Activated T-helper 17 cell treated with anti-CD3 and anti-CD28 coated beads, Interleukin-2, amount 50 U/mL, for 72 hours (primary cell): ENCODE measurements around the gene COLEC12. TPM values are rescaled to one million over a fixed set of nuclear protein-coding genes. Genes with fewer than 3 reads are reported as not detected.

Source experiments
- ATAC-seq: fragments of 150-1000 bp; cut with Tn5 transposase; replicated peaks from 2 replicates; pipeline ENCODE4 v1.10.0; 2021; ENCODE audit warnings: mild to moderate bottlenecking, moderate library complexity
- H3K27ac Mint-ChIP-seq: one replicate; pipeline ENCODE4 v1.8.0; 2022; ENCODE audit warnings: mixed read lengths
- H3K27me3 Mint-ChIP-seq: one replicate; pipeline ENCODE4 v1.8.0; 2022; ENCODE audit warnings: mixed read lengths
- H3K36me3 Mint-ChIP-seq: one replicate; pipeline ENCODE4 v1.8.0; 2022; ENCODE audit warnings: low read depth, mild to moderate bottlenecking, mixed read lengths
- H3K4me1 Mint-ChIP-seq: one replicate; pipeline ENCODE4 v1.8.0; 2022; ENCODE audit warnings: mixed read lengths
- H3K4me3 Mint-ChIP-seq: one replicate; pipeline ENCODE4 v1.8.0; 2022; ENCODE audit warnings: mild to moderate bottlenecking, mixed read lengths
- H3K9me3 Mint-ChIP-seq: one replicate; pipeline ENCODE4 v1.8.0; 2022; ENCODE audit warnings: mixed read lengths
- total RNA-seq, 2 donors: library from RNA; stranded (reverse); gene quantifications; one replicate each; pipeline ENCODE4 v1.2.3, GENCODE V29; 2022

The COLEC12 gene
- total RNA-seq, 2 donors from 2014 or later = not detected

- Mint-ChIP-seq H3K27ac (no peak overlapping the region), H3K36me3 (no peaks in the 10 kb centered on the region), H3K9me3 (no peaks in the 10 kb centered on the region), H3K27me3 (peaks cover 3% of the 10 kb centered on the region), H3K4me1 (no peaks in the 10 kb centered on the region), H3K4me3 (no peak overlapping the region)
- ATAC-seq = no peak
These were observed 110.7 kb downstream of the COLEC12 start for GRCh38 chr18:389658-390357.

DNA sequence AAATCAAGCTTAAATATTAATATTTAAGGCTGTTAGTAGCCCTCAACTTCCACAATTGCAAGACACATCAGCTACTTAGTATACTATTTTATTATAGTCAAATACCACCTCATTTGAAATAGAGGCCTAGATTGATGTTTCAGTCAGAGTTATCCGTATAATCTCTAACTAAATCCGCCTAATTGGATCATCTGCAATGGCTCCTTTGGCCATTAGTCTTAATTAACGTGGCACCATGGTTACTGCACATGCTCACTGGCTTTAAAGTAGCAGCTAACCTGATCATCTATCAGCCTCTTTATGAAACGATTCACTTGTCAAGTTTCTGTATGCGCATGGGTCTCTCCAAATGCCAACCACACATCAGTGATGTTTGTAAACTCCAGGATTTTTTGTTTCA is 112.3 kb downstream of the COLEC12 start:
- Mint-ChIP-seq H3K27me3 (peaks cover 11% of the 10 kb centered on the region), H3K36me3 (no peaks in the 10 kb centered on the region), H3K4me3 (no peak overlapping the region), H3K4me1 (no peaks in the 10 kb centered on the region), H3K9me3 (peaks cover 6% of the 10 kb centered on the region), H3K27ac (no peak overlapping the region)
- no peak for ATAC-seq

- ATAC-seq = no peak
- Mint-ChIP-seq H3K27ac (no peak overlapping the region), H3K27me3 (peaks cover 11% of the 10 kb centered on the region), H3K4me3 (no peak overlapping the region), H3K9me3 (peaks cover 6% of the 10 kb centered on the region), H3K4me1 (no peaks in the 10 kb centered on the region), H3K36me3 (no peaks in the 10 kb centered on the region)
These were observed 113.5 kb downstream of the COLEC12 start for GRCh38 chr18:386994-387393.

DNA sequence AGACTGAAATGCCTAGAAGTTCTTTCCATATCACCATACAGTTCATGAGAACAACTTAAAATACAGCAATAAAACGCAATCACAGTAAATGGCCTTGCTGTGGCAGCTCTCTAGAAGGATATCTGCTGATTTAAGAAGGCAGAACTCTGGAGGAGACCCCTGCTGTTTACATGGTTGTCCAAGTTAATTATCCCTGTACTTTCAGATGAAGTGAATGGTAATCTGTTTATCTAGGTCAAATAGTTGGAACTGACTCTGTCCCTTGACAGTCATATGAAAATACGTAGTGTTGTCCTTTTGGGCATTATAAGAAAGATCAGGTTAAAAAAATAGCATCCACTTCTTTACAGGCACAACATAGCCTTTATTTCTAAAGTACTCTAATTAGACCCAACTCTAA is 115.6 kb downstream of the COLEC12 start:
- no peaks in the 10 kb centered on the region for H3K36me3 Mint-ChIP-seq
- H3K4me1 Mint-ChIP-seq = no peaks in the 10 kb centered on the region
- H3K4me3 Mint-ChIP-seq = no peak overlapping the region
- peaks cover 6% of the 10 kb centered on the region for H3K9me3 Mint-ChIP-seq
- H3K27ac Mint-ChIP-seq = no peak overlapping the region
- H3K27me3 Mint-ChIP-seq = peaks cover 22% of the 10 kb centered on the region
- ATAC-seq = no peak

GRCh38 chr18:383135-383534 is 117.4 kb downstream of the COLEC12 start:
- peaks cover 6% of the 10 kb centered on the region for H3K9me3 Mint-ChIP-seq
- H3K4me3 Mint-ChIP-seq = no peak overlapping the region
- ATAC-seq = no peak
- H3K36me3 Mint-ChIP-seq = no peaks in the 10 kb centered on the region
- no peaks in the 10 kb centered on the region for H3K4me1 Mint-ChIP-seq
- no peak overlapping the region for H3K27ac Mint-ChIP-seq
- peaks cover 27% of the 10 kb centered on the region for H3K27me3 Mint-ChIP-seq

DNA sequence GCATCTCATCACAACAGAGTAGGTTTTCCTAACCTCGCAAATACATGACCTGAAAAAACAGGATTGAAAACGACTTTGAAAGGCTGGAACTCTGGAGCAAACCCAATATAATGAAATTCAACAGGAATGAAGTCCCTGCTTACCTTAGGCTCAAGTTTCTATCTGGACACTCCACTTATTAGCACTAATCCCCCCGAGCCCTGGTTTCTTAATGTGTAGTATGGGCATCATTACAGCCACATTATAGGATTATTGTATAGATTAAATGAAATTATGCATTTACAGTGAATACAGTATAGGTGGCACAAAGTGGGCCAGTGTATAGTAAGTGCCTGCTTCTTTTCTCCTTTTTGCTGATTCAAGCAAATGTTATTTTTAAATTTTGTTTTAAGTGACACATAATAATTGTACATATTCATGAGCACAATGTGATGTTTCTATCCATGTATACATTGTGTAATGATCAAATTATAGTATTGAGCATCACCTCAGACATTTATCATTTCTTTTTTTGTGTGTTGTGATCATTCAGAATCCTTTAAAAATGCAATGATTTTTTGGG is 118.0 kb downstream of the COLEC12 start:
- peaks cover 6% of the 10 kb centered on the region for H3K9me3 Mint-ChIP-seq
- no peaks in the 10 kb centered on the region for H3K36me3 Mint-ChIP-seq
- no peak for ATAC-seq
- H3K27ac Mint-ChIP-seq = no peak overlapping the region
- H3K4me3 Mint-ChIP-seq = no peak overlapping the region
- H3K27me3 Mint-ChIP-seq = peaks cover 27% of the 10 kb centered on the region
- H3K4me1 Mint-ChIP-seq = no peaks in the 10 kb centered on the region

DNA sequence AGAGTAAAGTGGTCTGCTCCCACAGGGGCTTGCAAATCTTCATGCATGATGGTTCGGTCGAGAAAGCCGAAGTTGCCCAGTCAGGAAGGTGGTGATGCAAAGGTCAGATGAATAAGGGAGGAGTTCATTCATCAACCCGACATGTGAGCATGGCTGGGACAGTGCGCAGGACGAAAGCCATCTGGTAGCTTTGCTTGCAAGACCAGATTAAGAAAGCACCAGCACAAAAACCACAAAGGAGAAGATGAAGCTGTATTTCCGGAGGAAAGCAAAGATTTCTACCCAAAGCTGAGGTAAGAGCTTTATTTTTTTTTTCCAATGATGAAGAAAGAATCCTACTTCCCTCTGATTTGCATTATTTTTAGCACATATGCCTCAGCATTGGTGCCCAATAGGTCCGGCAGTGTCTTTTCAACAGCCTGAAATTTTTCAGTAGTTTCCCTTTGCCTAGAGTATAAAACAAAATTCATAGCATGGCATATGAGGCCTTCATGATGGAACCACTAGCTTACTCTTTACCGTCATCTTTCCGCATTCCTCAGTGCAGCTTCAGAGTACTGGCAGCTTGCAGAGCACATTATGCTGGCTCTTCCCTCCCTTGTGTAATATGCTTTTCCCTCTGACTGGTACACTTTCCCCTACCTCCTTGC is 120.7 kb downstream of the COLEC12 start:
- Mint-ChIP-seq H3K27ac (no peak overlapping the region), H3K27me3 (peaks cover 24% of the 10 kb centered on the region), H3K36me3 (no peaks in the 10 kb centered on the region), H3K4me3 (no peak overlapping the region), H3K4me1 (no peaks in the 10 kb centered on the region), H3K9me3 (peaks cover 6% of the 10 kb centered on the region)
- ATAC-seq = no peak

- no peak for ATAC-seq
- Mint-ChIP-seq H3K4me3 (no peak overlapping the region), H3K4me1 (no peaks in the 10 kb centered on the region), H3K27me3 (peaks cover 16% of the 10 kb centered on the region), H3K27ac (no peak overlapping the region), H3K36me3 (no peaks in the 10 kb centered on the region), H3K9me3 (no peaks in the 10 kb centered on the region)
These were observed 122.4 kb downstream of the COLEC12 start for GRCh38 chr18:378079-378478.

DNA sequence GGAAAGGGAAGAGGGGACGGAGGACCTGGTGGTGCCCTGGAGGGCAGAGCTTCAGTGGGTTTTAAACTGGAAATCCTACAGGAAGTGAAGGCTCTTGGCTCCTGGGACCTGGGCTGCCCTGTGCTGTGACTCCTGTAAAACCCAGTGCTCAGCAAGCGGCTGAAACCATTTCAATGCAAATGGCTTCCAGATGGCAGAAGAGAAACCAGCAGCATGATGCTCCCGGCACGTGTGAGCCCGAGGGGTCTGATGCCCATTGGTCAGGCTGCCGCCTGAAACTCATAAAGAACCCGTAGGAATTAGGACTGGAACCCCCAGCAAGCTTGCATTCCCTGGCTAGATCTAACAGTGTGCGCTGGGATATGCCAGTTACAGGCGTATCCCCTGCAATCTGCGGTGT is 123.4 kb downstream of the COLEC12 start:
- no peak overlapping the region for H3K4me3 Mint-ChIP-seq
- ATAC-seq = no peak
- no peaks in the 10 kb centered on the region for H3K4me1 Mint-ChIP-seq
- H3K27me3 Mint-ChIP-seq = peaks cover 16% of the 10 kb centered on the region
- no peaks in the 10 kb centered on the region for H3K9me3 Mint-ChIP-seq
- no peaks in the 10 kb centered on the region for H3K36me3 Mint-ChIP-seq
- no peak overlapping the region for H3K27ac Mint-ChIP-seq

- no peak overlapping the region for H3K4me3 Mint-ChIP-seq
- no peak overlapping the region for H3K27ac Mint-ChIP-seq
- no peak for ATAC-seq
- H3K36me3 Mint-ChIP-seq = no peaks in the 10 kb centered on the region
- H3K9me3 Mint-ChIP-seq = no peaks in the 10 kb centered on the region
- H3K27me3 Mint-ChIP-seq = peaks cover 16% of the 10 kb centered on the region
- H3K4me1 Mint-ChIP-seq = no peaks in the 10 kb centered on the region
These were observed 124.2 kb downstream of the COLEC12 start for GRCh38 chr18:376311-376710.

- no peaks in the 10 kb centered on the region for H3K4me1 Mint-ChIP-seq
- H3K36me3 Mint-ChIP-seq = no peaks in the 10 kb centered on the region
- H3K27me3 Mint-ChIP-seq = peaks cover 5% of the 10 kb centered on the region
- no peaks in the 10 kb centered on the region for H3K9me3 Mint-ChIP-seq
- H3K4me3 Mint-ChIP-seq = no peak overlapping the region
- no peak for ATAC-seq
- H3K27ac Mint-ChIP-seq = no peak overlapping the region
These were observed 125.8 kb downstream of the COLEC12 start for GRCh38 chr18:374721-375168.

DNA sequence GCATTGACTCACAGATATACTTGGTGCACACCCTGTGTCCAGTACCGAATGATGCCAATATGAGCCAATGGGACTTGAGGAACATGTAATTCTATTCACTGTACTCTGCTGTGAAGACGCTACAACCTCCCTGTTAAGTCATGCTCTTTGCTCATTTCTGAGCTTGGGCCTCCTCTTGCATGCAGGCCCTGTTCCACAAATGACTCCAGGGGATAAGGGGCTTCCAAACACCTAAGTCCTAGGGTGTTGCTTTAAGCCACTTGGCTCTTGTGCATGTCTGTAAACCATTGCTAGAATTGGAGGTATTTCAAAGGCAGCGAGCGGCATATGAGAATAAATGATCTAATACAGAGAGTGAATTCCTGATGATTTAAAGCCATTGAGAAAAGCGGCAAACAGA is 126.7 kb downstream of the COLEC12 start:
- Mint-ChIP-seq H3K27me3 (peaks cover 4% of the 10 kb centered on the region), H3K36me3 (no peaks in the 10 kb centered on the region), H3K4me3 (no peak overlapping the region), H3K4me1 (no peaks in the 10 kb centered on the region), H3K27ac (no peak overlapping the region), H3K9me3 (no peaks in the 10 kb centered on the region)
- ATAC-seq = no peak

GRCh38 chr18:371609-371982 is 128.9 kb downstream of the COLEC12 start:
- Mint-ChIP-seq H3K4me1 (no peaks in the 10 kb centered on the region), H3K4me3 (no peak overlapping the region), H3K9me3 (no peaks in the 10 kb centered on the region), H3K27ac (no peak overlapping the region), H3K27me3 (no peaks in the 10 kb centered on the region), H3K36me3 (no peaks in the 10 kb centered on the region)
- ATAC-seq = no peak

- H3K27me3 Mint-ChIP-seq = peaks cover 2% of the 10 kb centered on the region
- H3K36me3 Mint-ChIP-seq = no peaks in the 10 kb centered on the region
- no peak overlapping the region for H3K4me3 Mint-ChIP-seq
- no peaks in the 10 kb centered on the region for H3K9me3 Mint-ChIP-seq
- ATAC-seq = no peak
- H3K27ac Mint-ChIP-seq = no peak overlapping the region
- H3K4me1 Mint-ChIP-seq = no peaks in the 10 kb centered on the region
These were observed 129.5 kb downstream of the COLEC12 start for GRCh38 chr18:370751-371608.
